ENCODE measurements around the gene RNF167.

- TF ChIP-seq, protein P1, sequence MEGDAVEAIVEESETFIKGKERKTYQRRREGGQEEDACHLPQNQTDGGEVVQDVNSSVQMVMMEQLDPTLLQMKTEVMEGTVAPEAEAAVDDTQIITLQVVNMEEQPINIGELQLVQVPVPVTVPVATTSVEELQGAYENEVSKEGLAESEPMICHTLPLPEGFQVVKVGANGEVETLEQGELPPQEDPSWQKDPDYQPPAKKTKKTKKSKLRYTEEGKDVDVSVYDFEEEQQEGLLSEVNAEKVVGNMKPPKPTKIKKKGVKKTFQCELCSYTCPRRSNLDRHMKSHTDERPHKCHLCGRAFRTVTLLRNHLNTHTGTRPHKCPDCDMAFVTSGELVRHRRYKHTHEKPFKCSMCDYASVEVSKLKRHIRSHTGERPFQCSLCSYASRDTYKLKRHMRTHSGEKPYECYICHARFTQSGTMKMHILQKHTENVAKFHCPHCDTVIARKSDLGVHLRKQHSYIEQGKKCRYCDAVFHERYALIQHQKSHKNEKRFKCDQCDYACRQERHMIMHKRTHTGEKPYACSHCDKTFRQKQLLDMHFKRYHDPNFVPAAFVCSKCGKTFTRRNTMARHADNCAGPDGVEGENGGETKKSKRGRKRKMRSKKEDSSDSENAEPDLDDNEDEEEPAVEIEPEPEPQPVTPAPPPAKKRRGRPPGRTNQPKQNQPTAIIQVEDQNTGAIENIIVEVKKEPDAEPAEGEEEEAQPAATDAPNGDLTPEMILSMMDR (IDR thresholded peaks at IDR 0.05; ENCODE audit: low read depth, low read length, missing input control) = no peak
- TF ChIP-seq YY1 (IDR thresholded peaks at IDR 0.05) = no peak
- TF ChIP-seq TAF1 (conservative IDR thresholded peaks at IDR 0.05) = no peak
- TF ChIP-seq SP1 (IDR thresholded peaks at IDR 0.05) = no peak
- no peak for TF ChIP-seq RAD21 (IDR thresholded peaks at IDR 0.05)
- TF ChIP-seq JUND (IDR thresholded peaks at IDR 0.05) = no peak
- no peak for TF ChIP-seq HNF4A (conservative IDR thresholded peaks at IDR 0.05)
- TF ChIP-seq MAX (IDR thresholded peaks at IDR 0.05) = no peak
Observed at GRCh38 chr17:4987767-4988567, 47.9 kb downstream of the RNF167 start.

All from liver (tissue), 3 donors.